HUES64 (cell line): ENCODE measurements around the gene GDPD1.
"Not testable (repeated sequence)": the region's sequence is repeated elsewhere in the genome, so short reads cannot be mapped to it uniquely, and the experiment has no call there.

Experiments used
- H3K27ac ChIP-seq: 2 replicates; pipeline ENCODE4 v1.7.0; 2013; ENCODE audit warnings: low read depth, low read length, inconsistent platforms
- H3K27me3 ChIP-seq: 2 replicates; pipeline ENCODE4 v1.6.1; 2013; ENCODE audit warnings: mild to moderate bottlenecking, low read length; ENCODE audit not compliant: insufficient read depth
- H3K36me3 ChIP-seq: 2 replicates; pipeline ENCODE4 v1.6.1; 2013; ENCODE audit warnings: mild to moderate bottlenecking, low read length; ENCODE audit not compliant: insufficient read depth
- H3K4me1 ChIP-seq: 2 replicates; pipeline ENCODE4 v1.6.1; 2013; ENCODE audit warnings: mild to moderate bottlenecking, low read length, moderate library complexity; ENCODE audit not compliant: insufficient read depth
- H3K4me3 ChIP-seq: 2 replicates; pipeline ENCODE4 v1.5.1; 2013; ENCODE audit warnings: mild to moderate bottlenecking, low read length, moderate library complexity
- H3K9ac ChIP-seq: 2 replicates; pipeline ENCODE4 v1.6.1; 2013; ENCODE audit warnings: mild to moderate bottlenecking, low read depth, low read length
- H3K9me3 ChIP-seq: 2 replicates; pipeline ENCODE4 v1.6.1; 2013; ENCODE audit warnings: low read depth, low read length; ENCODE audit not compliant: insufficient read depth
- WGBS: fragments of 150-250, 120-280 bp; methylation state at CpG from one replicate; pipeline ENCODE4 v1.1.7; 2013; ENCODE audit warnings: missing lambda C conversion rate; 5-methylcytosine and 5-hydroxymethylcytosine counted together

GDPD1 gene

DNA sequence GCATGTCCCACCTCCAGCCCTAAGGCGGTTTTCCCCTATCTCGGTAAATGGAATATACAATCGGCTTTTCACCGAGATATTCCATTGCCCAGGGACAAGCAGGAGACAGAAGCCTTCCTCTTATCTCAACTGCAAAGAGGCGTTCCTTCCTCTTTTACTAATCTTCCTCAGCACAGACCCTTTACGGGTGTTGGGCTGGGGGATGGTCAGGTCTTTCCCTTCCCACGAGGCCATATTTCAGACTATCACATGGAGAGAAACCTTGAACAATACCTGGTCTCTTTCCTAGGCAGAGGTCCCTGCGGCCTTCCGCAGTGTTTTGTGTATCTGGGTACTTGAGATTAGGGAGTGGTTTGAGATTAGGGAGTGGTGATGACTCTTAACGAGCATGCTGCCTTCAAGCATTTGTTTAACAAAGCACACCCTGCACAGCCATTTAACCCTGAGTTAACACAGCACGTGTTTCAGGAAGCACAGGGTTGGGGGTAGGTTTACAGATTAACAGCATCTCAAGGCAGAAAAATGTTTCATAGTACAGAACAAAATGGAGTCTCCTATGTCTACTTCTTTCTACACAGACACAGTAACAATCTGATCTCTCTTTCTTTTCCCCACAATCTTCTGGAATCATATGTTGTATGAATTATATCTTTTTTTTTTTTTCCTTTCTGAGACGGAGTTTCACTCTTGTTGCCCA lies 70.1 kb downstream of the GDPD1 start:
- not testable (repeated sequence) for H3K36me3 ChIP-seq, H3K27me3 ChIP-seq, H3K27ac ChIP-seq, H3K9ac ChIP-seq, H3K9me3 ChIP-seq
- WGBS, result 11% methylated on average over 11 of the region's 12 CpGs
- Histone ChIP-seq H3K4me3 (peak overlapping the region; percentile 26; the same call in 1 of the 2 replicates), H3K4me1 (peaks cover 15% of the 10 kb centered on the region; the same call in 1 of the 2 replicates)

DNA sequence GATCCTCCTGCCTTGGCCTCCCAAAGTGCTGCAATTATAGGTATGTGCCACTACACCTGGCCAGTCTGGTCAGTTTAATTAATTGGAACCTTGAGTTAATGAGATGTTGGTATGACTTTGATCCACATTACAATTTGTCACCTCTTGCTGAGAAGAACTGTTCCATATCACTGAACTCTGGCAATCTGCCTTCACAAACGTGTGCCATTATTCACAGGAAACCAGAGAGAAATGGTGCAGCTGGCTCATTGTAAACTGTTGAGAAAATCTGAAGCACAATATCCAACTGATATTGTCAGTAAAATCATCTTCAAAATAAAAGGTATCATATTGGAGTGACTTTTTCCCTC lies 71.8 kb downstream of the GDPD1 start:
- Histone ChIP-seq H3K4me1 (peaks cover 18% of the 10 kb centered on the region; the same call in 1 of the 2 replicates), H3K36me3 (no peaks in the 10 kb centered on the region), H3K27ac (no peak overlapping the region), H3K4me3 (no peak overlapping the region), H3K9ac (no peak overlapping the region), H3K9me3 (no peaks in the 10 kb centered on the region), H3K27me3 (peaks cover 4% of the 10 kb centered on the region)
- 91% methylated on average over 1 of the region's 1 CpG for WGBS

DNA sequence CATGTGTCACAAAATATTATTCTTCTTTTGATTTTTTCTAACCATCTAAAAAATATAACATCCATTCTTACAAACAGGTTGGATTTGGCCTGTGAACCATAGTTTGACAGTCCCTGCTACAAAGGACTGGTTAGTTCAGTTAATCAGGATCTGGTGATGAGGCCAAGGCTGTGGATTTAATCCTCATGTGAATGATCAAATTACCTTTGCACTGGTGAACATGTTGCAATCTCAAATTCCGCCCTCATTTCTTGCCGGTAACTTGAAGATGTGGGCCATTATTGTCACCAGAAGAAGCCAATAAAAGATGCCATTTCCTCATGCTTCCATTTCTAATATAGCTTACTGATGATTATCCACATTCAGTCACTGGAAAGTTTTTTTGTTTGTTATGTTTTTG lies 75.9 kb downstream of the GDPD1 start:
- no peaks in the 10 kb centered on the region for H3K9me3 ChIP-seq
- peaks cover 4% of the 10 kb centered on the region for H3K27me3 ChIP-seq
- no peak overlapping the region for H3K4me3 ChIP-seq
- H3K9ac ChIP-seq, result no peak overlapping the region
- no peak overlapping the region for H3K27ac ChIP-seq
- WGBS, result 97% methylated on average over 2 of the region's 2 CpGs
- H3K4me1 ChIP-seq, result 0 out of 2 replicates have a peak, but pooled peaks cover 5% of the 10 kb centered on the region
- H3K36me3 ChIP-seq, result no peaks in the 10 kb centered on the region

- Histone ChIP-seq H3K4me3 (no peak overlapping the region), H3K9me3 (no peaks in the 10 kb centered on the region), H3K9ac (no peak overlapping the region), H3K4me1 (0 out of 2 replicates have a peak, but pooled peaks cover 5% of the 10 kb centered on the region), H3K27me3 (no peaks in the 10 kb centered on the region; the same call in 1 of the 2 replicates), H3K27ac (no peak overlapping the region), H3K36me3 (no peaks in the 10 kb centered on the region)
- 86% methylated on average over 2 of the region's 2 CpGs for WGBS
Measured at GRCh38 chr17:59298521-59298920, 78.2 kb downstream of the GDPD1 start.

- H3K27me3 ChIP-seq, result no peaks in the 10 kb centered on the region
- no peak overlapping the region for H3K27ac ChIP-seq
- no peak overlapping the region for H3K4me3 ChIP-seq
- H3K9me3 ChIP-seq, result no peaks in the 10 kb centered on the region
- WGBS, result 90% methylated on average over 2 of the region's 2 CpGs
- H3K9ac ChIP-seq, result no peak overlapping the region
- H3K4me1 ChIP-seq, result 0 out of 2 replicates have a peak, but pooled peaks cover 5% of the 10 kb centered on the region
- H3K36me3 ChIP-seq, result no peaks in the 10 kb centered on the region
Measured at GRCh38 chr17:59299400-59300092, 79.2 kb downstream of the GDPD1 start.

DNA sequence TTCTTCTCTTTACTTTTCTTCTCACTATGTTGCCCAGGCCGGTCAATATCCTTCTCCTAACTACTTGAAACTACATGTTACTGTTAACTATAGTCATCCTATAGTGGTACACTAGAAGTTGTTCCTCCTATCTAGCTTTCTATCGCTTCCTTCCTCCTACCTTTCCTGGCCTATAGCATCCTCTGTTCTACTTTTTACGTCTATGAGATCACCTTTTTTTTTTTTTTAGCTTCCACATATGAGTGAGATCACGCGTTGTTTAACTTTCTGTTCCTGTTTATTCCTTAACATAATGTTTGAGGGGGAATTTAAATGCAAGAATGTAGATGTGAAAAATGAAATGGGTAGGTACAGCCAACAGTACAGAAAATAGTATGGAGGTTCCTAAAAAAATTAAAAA lies 80.6 kb downstream of the GDPD1 start:
- 0 out of 2 replicates have a peak, but pooled peaks cover 5% of the 10 kb centered on the region for H3K4me1 ChIP-seq
- no peak overlapping the region for H3K9ac ChIP-seq
- no peak overlapping the region for H3K27ac ChIP-seq
- no peaks in the 10 kb centered on the region for H3K9me3 ChIP-seq
- no peak overlapping the region for H3K4me3 ChIP-seq
- H3K36me3 ChIP-seq, result no peaks in the 10 kb centered on the region
- WGBS, result 92% methylated on average over 3 of the region's 5 CpGs
- no peaks in the 10 kb centered on the region for H3K27me3 ChIP-seq

- no peak overlapping the region for H3K4me3 ChIP-seq
- no peaks in the 10 kb centered on the region for H3K9me3 ChIP-seq
- no peak overlapping the region for H3K9ac ChIP-seq
- no peaks in the 10 kb centered on the region for H3K36me3 ChIP-seq
- H3K27me3 ChIP-seq, result no peaks in the 10 kb centered on the region
- 91% methylated on average over 2 of the region's 2 CpGs for WGBS
- H3K27ac ChIP-seq, result no peak overlapping the region
- no peaks in the 10 kb centered on the region for H3K4me1 ChIP-seq
Measured at GRCh38 chr17:59304811-59305210, 84.5 kb downstream of the GDPD1 start.

GRCh38 chr17:59310263-59310920 lies 90.1 kb downstream of the GDPD1 start:
- Histone ChIP-seq H3K27me3 (no peaks in the 10 kb centered on the region), H3K36me3 (no peaks in the 10 kb centered on the region), H3K9me3 (no peaks in the 10 kb centered on the region), H3K9ac (no peak overlapping the region), H3K4me1 (no peaks in the 10 kb centered on the region), H3K4me3 (no peak overlapping the region), H3K27ac (no peak overlapping the region)
- 85% methylated on average over 6 of the region's 6 CpGs for WGBS

DNA sequence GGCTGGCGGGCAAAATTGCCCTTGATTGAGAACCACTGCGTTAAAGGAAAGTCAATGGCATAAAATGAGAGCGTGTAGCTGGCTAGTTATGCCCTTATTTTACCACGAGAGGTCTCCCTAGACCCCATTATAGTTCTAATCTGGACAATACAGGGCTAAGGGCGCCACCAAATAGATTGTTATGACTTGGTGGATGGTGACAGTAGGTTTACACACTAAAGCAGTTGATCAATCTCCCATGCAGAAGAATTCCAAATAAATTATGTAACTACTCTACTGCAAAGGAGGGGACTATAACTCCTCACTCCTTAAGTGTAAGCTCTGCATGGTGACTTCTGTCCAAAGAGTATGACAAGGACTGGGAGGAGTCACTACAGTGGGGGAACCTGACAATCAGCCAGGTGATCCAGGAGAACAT lies 90.7 kb downstream of the GDPD1 start:
- H3K27ac ChIP-seq, result no peak overlapping the region
- no peak overlapping the region for H3K9ac ChIP-seq
- no peak overlapping the region for H3K4me3 ChIP-seq
- H3K4me1 ChIP-seq, result no peaks in the 10 kb centered on the region
- no peaks in the 10 kb centered on the region for H3K9me3 ChIP-seq
- no peaks in the 10 kb centered on the region for H3K27me3 ChIP-seq
- no peaks in the 10 kb centered on the region for H3K36me3 ChIP-seq
- 13% methylated on average over 4 of the region's 5 CpGs for WGBS

DNA sequence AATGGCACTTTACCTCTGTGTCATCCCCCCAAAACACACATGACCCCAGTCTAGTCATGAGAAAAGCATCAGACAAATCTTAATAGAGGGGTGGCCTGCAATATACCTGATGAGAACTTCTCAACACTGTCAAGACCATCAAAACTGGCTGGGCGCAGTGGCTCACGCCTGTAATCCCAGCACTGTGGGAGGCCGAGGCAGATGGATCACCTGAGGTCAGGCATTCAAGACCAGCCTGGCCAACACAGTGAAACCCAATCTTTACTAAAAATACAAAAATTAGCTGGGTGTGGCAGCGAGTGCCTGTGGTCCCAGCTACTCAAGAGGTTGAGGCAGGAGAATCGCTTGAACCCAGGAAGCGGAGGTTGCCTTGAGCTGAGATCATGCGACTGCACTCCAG lies 91.2 kb downstream of the GDPD1 start:
- 93% methylated on average over 7 of the region's 7 CpGs for WGBS
- H3K4me3 ChIP-seq, result not testable (repeated sequence)

GRCh38 chr17:59315866-59316265 lies 95.6 kb downstream of the GDPD1 start:
- H3K4me1 ChIP-seq, result no peaks in the 10 kb centered on the region
- no peak overlapping the region for H3K4me3 ChIP-seq
- H3K27ac ChIP-seq, result no peak overlapping the region
- no peaks in the 10 kb centered on the region for H3K36me3 ChIP-seq
- WGBS, result 90% methylated on average over 4 of the region's 4 CpGs
- no peak overlapping the region for H3K9ac ChIP-seq
- no peaks in the 10 kb centered on the region for H3K9me3 ChIP-seq
- H3K27me3 ChIP-seq, result no peaks in the 10 kb centered on the region

More for the DNA sequence above, 91.2 kb downstream of the GDPD1 start:
- not testable (repeated sequence) for H3K9me3 ChIP-seq, H3K27ac ChIP-seq, H3K9ac ChIP-seq, H3K36me3 ChIP-seq, H3K27me3 ChIP-seq, H3K4me1 ChIP-seq
